NCI-H2081 treated with DMSO at 0.1 percent for 48 hours (cell line): Measurements from ENCODE around the gene PIK3R1.

Experiments used
- DNase-seq: peaks from one replicate; lab custom pipeline; 2025; lab: John Stamatoyannopoulos, UW

PIK3R1 gene

GRCh38 chr5:68271124-68271523, 55.6 kb downstream of the PIK3R1 start:
- DNase-seq = no peak

- DNase-seq = no peak
Measured at GRCh38 chr5:68272289-68272688, 56.7 kb downstream of the PIK3R1 start.

- DNase-seq = no peak
Measured at GRCh38 chr5:68273717-68274409, 58.3 kb downstream of the PIK3R1 start.

- DNase-seq = no peak
Measured at GRCh38 chr5:68274847-68275651, 59.5 kb downstream of the PIK3R1 start.

GRCh38 chr5:68276740-68277139, 61.2 kb downstream of the PIK3R1 start:
- no peak for DNase-seq

- no peak for DNase-seq
Measured at GRCh38 chr5:68277431-68277830, 61.9 kb downstream of the PIK3R1 start.

GRCh38 chr5:68279984-68280383, 64.4 kb downstream of the PIK3R1 start:
- DNase-seq = no peak

GRCh38 chr5:68282001-68282400, 66.4 kb downstream of the PIK3R1 start:
- no peak for DNase-seq

- no peak for DNase-seq
Measured at GRCh38 chr5:68283766-68284165, 68.2 kb downstream of the PIK3R1 start.

GRCh38 chr5:68285075-68285840, 69.7 kb downstream of the PIK3R1 start:
- DNase-seq = no peak

GRCh38 chr5:68285851-68286611, 70.5 kb downstream of the PIK3R1 start:
- DNase-seq = no peak

- no peak for DNase-seq
Measured at GRCh38 chr5:68286612-68286912, 71.0 kb downstream of the PIK3R1 start.

- no peak for DNase-seq
Measured at GRCh38 chr5:68287631-68287975, 72.0 kb downstream of the PIK3R1 start.

GRCh38 chr5:68287976-68288706, 72.6 kb downstream of the PIK3R1 start:
- DNase-seq = no peak

GRCh38 chr5:68288707-68289134, 73.2 kb downstream of the PIK3R1 start:
- no peak for DNase-seq

GRCh38 chr5:68289498-68289897, 73.9 kb downstream of the PIK3R1 start:
- DNase-seq = no peak

- DNase-seq = no peak
Measured at GRCh38 chr5:68290260-68290674, 74.7 kb downstream of the PIK3R1 start.

- no peak for DNase-seq
Measured at GRCh38 chr5:68290847-68291246, 75.3 kb downstream of the PIK3R1 start.

- no peak for DNase-seq
Measured at GRCh38 chr5:68292316-68292715, 76.8 kb downstream of the PIK3R1 start.

- no peak for DNase-seq
Measured at GRCh38 chr5:68295772-68296171, 80.2 kb downstream of the PIK3R1 start.

GRCh38 chr5:68296895-68297294, 81.3 kb downstream of the PIK3R1 start:
- DNase-seq = no peak

GRCh38 chr5:68297656-68298055, 82.1 kb downstream of the PIK3R1 start:
- no peak for DNase-seq
